Hepatocyte (in vitro differentiated cells): ENCODE measurements around the gene ARRB2. TPM values are rescaled to one million over a fixed set of nuclear protein-coding genes. Genes with fewer than 3 reads are reported as not detected.
"Not testable (repeated sequence)": the region's sequence is repeated elsewhere in the genome, so short reads cannot be mapped to it uniquely, and the experiment has no call there.

ENCODE experiments used
- DNase-seq: peaks from one replicate; pipeline ENCODE4 v3.0.0-alpha.2; 2016; ENCODE audit warnings: low spot score
- H2AFZ ChIP-seq: fragments of 200-600 bp; sonication (generic); 2 replicates; pipeline ENCODE4 v1.6.0; 2016; ENCODE audit warnings: antibody characterized with exemption, mild to moderate bottlenecking
- H3K27ac ChIP-seq: fragments of 200-600 bp; sonication (generic); 2 replicates; pipeline ENCODE4 v1.5.1; 2016; ENCODE audit warnings: mild to moderate bottlenecking
- H3K27me3 ChIP-seq: fragments of 200-600 bp; sonication (generic); 2 replicates; pipeline ENCODE4 v1.6.1; 2016
- H3K36me3 ChIP-seq: fragments of 200-600 bp; sonication (generic); replicated peaks from 2 replicates; pipeline ENCODE4 v1.5.1; 2016; ENCODE audit warnings: low read depth; ENCODE audit not compliant: insufficient read depth
- H3K4me1 ChIP-seq: fragments of 200-600 bp; sonication (generic); 2 replicates; pipeline ENCODE4 v1.5.1; 2016; ENCODE audit warnings: mild to moderate bottlenecking, moderate library complexity; ENCODE audit not compliant: insufficient read depth
- H3K4me2 ChIP-seq: fragments of 200-600 bp; sonication (generic); 2 replicates; pipeline ENCODE4 v1.6.0; 2016
- H3K4me3 ChIP-seq: fragments of 200-600 bp; sonication (generic); 2 replicates; pipeline ENCODE4 v1.5.1; 2016; ENCODE audit warnings: mild to moderate bottlenecking
- H3K79me2 ChIP-seq: fragments of 200-600 bp; sonication (generic); 2 replicates; pipeline ENCODE4 v1.6.0; 2017; ENCODE audit warnings: mild to moderate bottlenecking
- H3K9me2 ChIP-seq: fragments of 200-600 bp; sonication (generic); replicated peaks from 2 replicates; pipeline ENCODE4 v1.6.0; 2017; ENCODE audit warnings: mild to moderate bottlenecking; ENCODE audit not compliant: insufficient read depth
- H3K9me3 ChIP-seq: fragments of 200-600 bp; sonication (generic); 2 replicates; pipeline ENCODE4 v1.5.1; 2016; ENCODE audit warnings: low read depth, mild to moderate bottlenecking
- H4K20me1 ChIP-seq: fragments of 200-600 bp; sonication (generic); 2 replicates; pipeline ENCODE4 v1.6.0; 2016; ENCODE audit warnings: mild to moderate bottlenecking; ENCODE audit not compliant: insufficient read depth, poor library complexity, severe bottlenecking
- EZH2 ChIP-seq: fragments of 200-600 bp; sonication (generic); IDR thresholded peaks from 2 replicates; pipeline ENCODE4 v1.6.1; 2016; ENCODE audit warnings: antibody characterized with exemption, mild to moderate bottlenecking, borderline replicate concordance
- EZH2phosphoT487 ChIP-seq: fragments of 200-600 bp; sonication (generic); IDR thresholded peaks from one replicate; pipeline ENCODE4 v1.6.1; 2018; ENCODE audit warnings: antibody characterized with exemption, mild to moderate bottlenecking, low read depth, moderate library complexity; ENCODE audit not compliant: unreplicated experiment, severe bottlenecking
- WGBS: methylation state at CpG from one replicate; pipeline ENCODE4 v1.1.6; 2016; ENCODE audit warnings: low lambda C conversion rate; ENCODE audit errors: missing lambda C conversion rate; 5-methylcytosine and 5-hydroxymethylcytosine counted together
- polyA plus RNA-seq: library from polyadenylated mRNA; unstranded; fragments of >200 nt; fragmentation: Nextera tagmentation; extraction: Ambion mirVana; gene quantifications from 2 replicates; pipeline ENCODE4 v1.2.1, GENCODE V29; 2016
- total RNA-seq: library from RNA; depleted of rRNA; stranded (reverse); fragments of >200 nt; gene quantifications from 2 replicates; pipeline ENCODE4 v1.2.3, GENCODE V29; 2014
- TF ChIP-seq, protein P1 (sequence below): fragments of 200-600 bp; sonication (generic); IDR thresholded peaks from 2 replicates; pipeline ENCODE4 v1.5.1; 2016; ENCODE audit warnings: antibody characterized with exemption, mild to moderate bottlenecking; ENCODE audit not compliant: poor library complexity

Gene ARRB2
- total and polyA plus RNA-seq, 2 experiments from 2014 or later, result 15.3 to 20.0 TPM

- no peaks in the 10 kb centered on the region for H3K36me3 ChIP-seq
- TF ChIP-seq, protein P1, sequence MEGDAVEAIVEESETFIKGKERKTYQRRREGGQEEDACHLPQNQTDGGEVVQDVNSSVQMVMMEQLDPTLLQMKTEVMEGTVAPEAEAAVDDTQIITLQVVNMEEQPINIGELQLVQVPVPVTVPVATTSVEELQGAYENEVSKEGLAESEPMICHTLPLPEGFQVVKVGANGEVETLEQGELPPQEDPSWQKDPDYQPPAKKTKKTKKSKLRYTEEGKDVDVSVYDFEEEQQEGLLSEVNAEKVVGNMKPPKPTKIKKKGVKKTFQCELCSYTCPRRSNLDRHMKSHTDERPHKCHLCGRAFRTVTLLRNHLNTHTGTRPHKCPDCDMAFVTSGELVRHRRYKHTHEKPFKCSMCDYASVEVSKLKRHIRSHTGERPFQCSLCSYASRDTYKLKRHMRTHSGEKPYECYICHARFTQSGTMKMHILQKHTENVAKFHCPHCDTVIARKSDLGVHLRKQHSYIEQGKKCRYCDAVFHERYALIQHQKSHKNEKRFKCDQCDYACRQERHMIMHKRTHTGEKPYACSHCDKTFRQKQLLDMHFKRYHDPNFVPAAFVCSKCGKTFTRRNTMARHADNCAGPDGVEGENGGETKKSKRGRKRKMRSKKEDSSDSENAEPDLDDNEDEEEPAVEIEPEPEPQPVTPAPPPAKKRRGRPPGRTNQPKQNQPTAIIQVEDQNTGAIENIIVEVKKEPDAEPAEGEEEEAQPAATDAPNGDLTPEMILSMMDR, result no peak
- no peak for TF ChIP-seq EZH2
- no peak for TF ChIP-seq EZH2phosphoT487
Measured at GRCh38 chr17:4711661-4712181, 1.3 kb downstream of the ARRB2 start.

DNA sequence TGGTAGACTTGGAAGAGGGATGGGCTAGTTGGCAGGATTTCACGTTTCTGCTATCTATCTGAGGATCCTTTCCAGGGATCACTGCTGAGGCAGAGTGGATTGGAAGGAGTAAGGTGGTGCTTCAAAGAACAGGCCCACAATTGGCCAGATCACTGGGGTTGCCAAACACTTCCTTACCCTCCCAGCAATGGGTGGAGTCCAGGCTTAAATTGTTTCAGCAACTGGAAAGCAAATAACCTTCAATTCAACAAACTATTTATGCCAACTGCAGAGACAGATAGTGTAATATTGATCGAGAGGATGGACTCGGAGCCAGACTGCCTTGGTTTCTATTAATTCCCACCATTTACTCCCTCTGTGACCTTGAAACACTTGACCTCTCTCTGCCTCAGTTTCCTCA is 2.1 kb downstream of the ARRB2 start:
- no peaks in the 10 kb centered on the region for H3K9me3 ChIP-seq
- H3K36me3 ChIP-seq, result no peaks in the 10 kb centered on the region
- H3K27me3 ChIP-seq, result no peaks in the 10 kb centered on the region
- no peak for DNase-seq
- H3K9me2 ChIP-seq, result no peaks in the 10 kb centered on the region
- TF ChIP-seq, protein P1, result no peak
- TF ChIP-seq EZH2phosphoT487 (no peak), EZH2 (no peak)
- H3K79me2 ChIP-seq, result peaks cover 13% of the 10 kb centered on the region
- peaks cover 17% of the 10 kb centered on the region for H3K4me1 ChIP-seq
- no peaks in the 10 kb centered on the region for H4K20me1 ChIP-seq
- no peak overlapping the region for H3K4me3 ChIP-seq
- H3K4me2 ChIP-seq, result peak overlapping the region; percentile 85
- WGBS, result 92% methylated on average over 3 of the region's 3 CpGs
- no peak overlapping the region for H3K27ac ChIP-seq
- no peak overlapping the region for H2AFZ ChIP-seq

More at GRCh38 chr17:4711661-4712181, 1.3 kb downstream of the ARRB2 start:
- Histone ChIP-seq H3K4me1 (peaks cover 17% of the 10 kb centered on the region), H3K27ac (no peak overlapping the region), H3K9me3 (no peaks in the 10 kb centered on the region), H2AFZ (no peak overlapping the region), H3K4me2 (peak overlapping the region; percentile 85), H3K79me2 (peaks cover 13% of the 10 kb centered on the region), H3K27me3 (no peaks in the 10 kb centered on the region), H3K4me3 (no peak overlapping the region), H4K20me1 (no peaks in the 10 kb centered on the region), H3K9me2 (no peaks in the 10 kb centered on the region)
- DNase-seq, result no peak
- WGBS, result 73% methylated on average over 6 of the region's 6 CpGs

DNA sequence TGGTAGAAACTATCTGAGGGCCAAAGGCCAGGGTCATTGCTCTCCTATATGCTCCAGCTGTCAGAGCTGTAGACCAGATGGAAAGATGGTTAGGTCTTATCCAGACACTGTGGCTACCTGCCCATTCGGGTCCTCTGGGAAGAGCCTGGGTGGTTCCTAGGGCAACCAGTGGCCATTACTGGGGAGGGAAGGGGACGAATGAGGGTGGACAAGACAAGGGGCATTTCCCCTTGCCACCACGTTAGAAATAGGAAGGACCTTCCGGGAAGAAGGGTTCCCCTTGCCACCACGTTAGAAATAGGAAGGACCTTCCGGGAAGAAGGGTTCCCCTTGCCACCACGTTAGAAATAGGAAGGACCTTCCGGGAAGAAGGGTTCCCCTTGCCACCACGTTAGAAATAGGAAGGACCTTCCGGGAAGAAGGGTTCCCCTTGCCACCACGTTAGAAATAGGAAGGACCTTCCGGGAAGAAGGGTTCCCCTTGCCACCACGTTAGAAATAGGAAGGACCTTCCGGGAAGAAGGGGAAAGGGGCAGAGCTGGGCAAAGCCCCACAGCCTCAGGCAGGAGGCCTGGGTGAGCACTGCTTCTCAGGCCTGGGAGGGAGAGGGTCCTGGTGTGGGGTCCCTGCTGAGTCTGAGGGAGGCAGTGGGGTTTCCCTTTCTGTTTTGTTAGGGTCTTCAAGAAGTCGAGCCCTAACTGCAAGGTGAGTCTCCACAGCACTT is 4.1 kb downstream of the ARRB2 start:
- WGBS, result 93% methylated on average over 10 of the region's 15 CpGs
- not testable (repeated sequence) for H3K4me3 ChIP-seq

GRCh38 chr17:4715063-4715744 is 4.8 kb downstream of the ARRB2 start:
- Histone ChIP-seq H2AFZ (no peak overlapping the region), H4K20me1 (no peaks in the 10 kb centered on the region), H3K9me2 (no peaks in the 10 kb centered on the region), H3K27me3 (no peaks in the 10 kb centered on the region), H3K4me1 (peaks cover 14% of the 10 kb centered on the region), H3K27ac (no peak overlapping the region), H3K4me3 (no peak overlapping the region), H3K4me2 (no peak overlapping the region), H3K79me2 (peaks cover 13% of the 10 kb centered on the region), H3K9me3 (no peaks in the 10 kb centered on the region), H3K36me3 (no peaks in the 10 kb centered on the region)
- 92% methylated on average over 9 of the region's 11 CpGs for WGBS
- no peak for DNase-seq
- TF ChIP-seq EZH2 (no peak), EZH2phosphoT487 (no peak)
- TF ChIP-seq, protein P1, result no peak

More for the DNA sequence above, 4.1 kb downstream of the ARRB2 start:
- H3K9me3 ChIP-seq, DNase-seq, H3K27me3 ChIP-seq, H3K36me3 ChIP-seq, H3K9me2 ChIP-seq, H3K4me2 ChIP-seq, H4K20me1 ChIP-seq, H2AFZ ChIP-seq, H3K27ac ChIP-seq: not testable (repeated sequence)
- Histone ChIP-seq H3K79me2 (peaks cover 13% of the 10 kb centered on the region), H3K4me1 (peaks cover 14% of the 10 kb centered on the region)
